ENCODE data around the gene SPAG4.

DNA sequence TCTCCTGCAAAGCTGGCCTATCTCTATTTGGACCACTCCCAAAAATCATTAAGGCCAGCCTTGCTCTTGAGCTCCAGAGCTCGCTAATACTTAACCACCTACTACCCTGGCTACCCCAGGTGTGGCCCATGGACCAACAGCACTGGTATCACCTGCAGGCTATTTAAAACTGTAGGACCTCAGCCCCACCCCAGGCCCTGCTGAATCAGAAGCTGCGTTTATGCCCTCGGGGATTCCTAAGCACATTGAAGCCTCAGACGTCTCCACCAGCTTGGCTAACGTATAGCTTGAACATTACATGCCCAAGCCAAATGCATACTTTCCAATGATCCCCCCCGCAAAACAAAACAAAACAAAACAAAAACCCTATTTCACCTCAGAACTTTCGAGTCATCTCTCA, 19.7 kb upstream of the SPAG4 start:
- TF ChIP-seq, protein P1, sequence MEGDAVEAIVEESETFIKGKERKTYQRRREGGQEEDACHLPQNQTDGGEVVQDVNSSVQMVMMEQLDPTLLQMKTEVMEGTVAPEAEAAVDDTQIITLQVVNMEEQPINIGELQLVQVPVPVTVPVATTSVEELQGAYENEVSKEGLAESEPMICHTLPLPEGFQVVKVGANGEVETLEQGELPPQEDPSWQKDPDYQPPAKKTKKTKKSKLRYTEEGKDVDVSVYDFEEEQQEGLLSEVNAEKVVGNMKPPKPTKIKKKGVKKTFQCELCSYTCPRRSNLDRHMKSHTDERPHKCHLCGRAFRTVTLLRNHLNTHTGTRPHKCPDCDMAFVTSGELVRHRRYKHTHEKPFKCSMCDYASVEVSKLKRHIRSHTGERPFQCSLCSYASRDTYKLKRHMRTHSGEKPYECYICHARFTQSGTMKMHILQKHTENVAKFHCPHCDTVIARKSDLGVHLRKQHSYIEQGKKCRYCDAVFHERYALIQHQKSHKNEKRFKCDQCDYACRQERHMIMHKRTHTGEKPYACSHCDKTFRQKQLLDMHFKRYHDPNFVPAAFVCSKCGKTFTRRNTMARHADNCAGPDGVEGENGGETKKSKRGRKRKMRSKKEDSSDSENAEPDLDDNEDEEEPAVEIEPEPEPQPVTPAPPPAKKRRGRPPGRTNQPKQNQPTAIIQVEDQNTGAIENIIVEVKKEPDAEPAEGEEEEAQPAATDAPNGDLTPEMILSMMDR (IDR thresholded peaks at IDR 0.05; ENCODE audit: low read length): no peak
- no peak for TF ChIP-seq EZH2 (optimal IDR thresholded peaks at IDR 0.05; ENCODE audit: low read depth, low read length)
- no peak for TF ChIP-seq EZH2phosphoT487 (IDR thresholded peaks at IDR 0.05; ENCODE audit: low read length)
